ENCODE data around the gene IPO4. TPM values are rescaled to one million over a fixed set of nuclear protein-coding genes. Genes with fewer than 3 reads are reported as not detected.
A peak's percentile ranks its signal among the peaks of the same experiment; 100 is the strongest.

IPO4 gene
- total and polyA plus RNA-seq, 9 of the 15 experiments (the other 6 are each of a cell fraction or from before 2014, with no cell fraction given): 7.3 to 122 (median 31.8) TPM

DNA sequence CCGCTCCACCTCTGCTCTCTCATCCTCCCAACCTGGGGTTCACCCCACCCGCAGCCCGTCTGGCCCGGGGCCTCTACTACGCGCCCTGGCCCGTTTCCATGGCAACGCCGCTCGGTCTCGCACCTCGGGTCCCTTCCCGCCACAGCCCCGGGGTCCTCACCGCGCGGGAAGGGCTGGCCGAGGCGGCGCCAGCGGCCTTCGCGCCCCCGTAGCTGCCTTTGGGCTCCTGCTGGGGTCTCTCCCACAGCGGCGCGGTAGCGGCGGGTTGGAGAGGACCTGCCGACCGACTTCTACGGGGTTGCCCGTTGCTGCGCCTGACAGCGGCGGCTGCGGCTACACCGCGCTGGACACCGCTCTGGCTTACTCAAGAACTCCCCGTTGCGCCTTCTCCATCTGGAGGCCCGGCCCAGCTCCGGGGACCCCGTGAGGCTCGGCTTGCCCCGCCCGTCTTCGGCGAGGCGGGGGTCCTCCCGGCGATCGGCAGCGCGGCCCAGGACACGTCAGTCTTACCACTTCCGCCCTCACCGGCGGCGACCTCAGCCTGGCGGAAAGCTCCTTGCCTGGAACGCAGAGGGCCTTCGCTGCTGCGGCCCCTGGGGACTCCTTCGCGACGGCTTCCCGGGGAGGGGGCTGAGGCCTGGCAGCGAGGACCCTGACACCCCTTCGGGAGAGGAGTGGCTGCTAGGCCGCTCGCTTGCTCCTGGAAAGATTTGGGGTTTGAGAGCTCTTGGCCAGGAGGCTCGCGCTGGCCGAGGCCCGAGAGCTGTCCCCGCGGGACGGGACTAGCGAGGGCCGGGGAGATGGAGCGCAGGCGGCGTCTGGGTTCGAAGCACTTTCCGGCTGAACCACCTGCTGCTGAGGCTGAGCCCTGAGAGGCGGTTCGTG, 6.8 kb upstream of the IPO4 start, which contains the start of gene TM9SF1 (continued):
- TF ChIP-seq SMAD3 (CRISPR knock-in tag; conservative IDR thresholded peaks at IDR 0.05) (no peak), STAG1 (CRISPR knock-in tag; IDR thresholded peaks at IDR 0.05; ENCODE audit: borderline replicate concordance) (no peak), CBX2 (IDR thresholded peaks at IDR 0.05; ENCODE audit: insufficient read depth, low read length, poor library complexity, severe bottlenecking) (no peak), TAF1 (IDR thresholded peaks at IDR 0.05; ENCODE audit: control insufficient read depth, extremely low read depth, insufficient read depth, low read length, severe bottlenecking) (peak; percentile 57), ZMIZ1 (IDR thresholded peaks at IDR 0.05; ENCODE audit: low read depth in 2 of 2, low read length in 2 of 2) (no peak), RUNX1 (IDR thresholded peaks at IDR 0.05; ENCODE audit: low read depth) (0 out of 2 replicates have a peak, but pooled peaks have one; percentile 37), OTX1 (CRISPR knock-in tag; IDR thresholded peaks at IDR 0.05) (no peak), TARDBP (IDR thresholded peaks at IDR 0.05) (no peak), CREBBP (IDR thresholded peaks at IDR 0.05; ENCODE audit: low read depth, low read length) (no peak), HDGF (IDR thresholded peaks at IDR 0.05) (no peak), ZNF124 (CRISPR knock-in tag; IDR thresholded peaks at IDR 0.05) (no peak), E2F3 (CRISPR knock-in tag; IDR thresholded peaks at IDR 0.05) (peak; percentile 75), ZNF133 (CRISPR knock-in tag; IDR thresholded peaks at IDR 0.05) (no peak), ZFP36 (IDR thresholded peaks at IDR 0.05; ENCODE audit: low read depth, low read length, partially characterized antibody) (no peak), CREB1 (IDR thresholded peaks at IDR 0.05) (peak; percentile 83), CREB1 (CRISPR knock-in tag; IDR thresholded peaks at IDR 0.05) (peak; percentile 76), PCBP1 (IDR thresholded peaks at IDR 0.05; ENCODE audit: low read depth, low read length, poor library complexity, severe bottlenecking) (peak; percentile 97), E2F6 (IDR thresholded peaks at IDR 0.05; ENCODE audit: borderline replicate concordance in 1 of 2, extremely low read depth in 1 of 2, insufficient read depth in 1 of 2, insufficient read length in 1 of 2, low read depth in 1 of 2, low read length in 1 of 2, poor library complexity in 1 of 2, severe bottlenecking in 1 of 2) (peak; percentile 99 to 100), LEF1 (IDR thresholded peaks at IDR 0.05) (no peak), ATF1 (CRISPR knock-in tag; IDR thresholded peaks at IDR 0.05) (no peak), ATF1 (tag; IDR thresholded peaks at IDR 0.05) (peak; percentile 97), ETV6 (IDR thresholded peaks at IDR 0.05; ENCODE audit: borderline replicate concordance in 1 of 2, low read depth in 2 of 2, low read length in 1 of 2) (no peak), ETV6 (CRISPR knock-in tag; IDR thresholded peaks at IDR 0.05; ENCODE audit: borderline replicate concordance) (no peak), RBFOX2 (IDR thresholded peaks at IDR 0.05; ENCODE audit: low read depth, low read length) (peak; percentile 97), ZNF766 (CRISPR knock-in tag; conservative IDR thresholded peaks at IDR 0.05) (no peak), HIVEP1 (CRISPR knock-in tag; IDR thresholded peaks at IDR 0.05) (0 out of 2 replicates have a peak, but pooled peaks have one; percentile 49)
